PC-9 (cell line): ENCODE measurements around the gene TBX20. TPM values are rescaled to one million over a fixed set of nuclear protein-coding genes. Genes with fewer than 3 reads are reported as not detected.

Source experiments
- BruUV-seq: library from RNA; stranded (reverse); fragments of 400-500 nt; replicated peaks from 2 replicates; lab custom pipeline; 2021; lab: Mats Ljungman, UMichigan
- CTCF ChIA-PET: fragments of 300-600 bp; sonication (Branson Sonifier 250); formaldehyde crosslinking; loops from one replicate; lab custom pipeline; 2022; ENCODE audit warnings: antibody characterized with exemption; lab: Charles Lee
- POLR2A ChIA-PET: fragments of 300-600 bp; sonication (Branson Sonifier 250); formaldehyde crosslinking; loops from one replicate; lab custom pipeline; 2022; ENCODE audit warnings: antibody characterized with exemption; ENCODE audit not compliant: unreplicated experiment; lab: Charles Lee
- DNase-seq, 2 experiments: peaks; one replicate each; pipeline versions ENCODE4 v3.0.0 to v3.0.0-alpha.2; 2015 to 2022; ENCODE audit warnings: mixed read lengths in 1 of 2
- H2AFZ ChIP-seq: fragments of 200-600 bp; sonication (generic); 2 replicates; pipeline ENCODE4 v1.8.1; 2017; ENCODE audit warnings: antibody characterized with exemption
- H3F3A ChIP-seq: fragments of 200-600 bp; sonication (generic); 2 replicates; pipeline ENCODE4 v1.8.1; 2017; ENCODE audit warnings: antibody characterized with exemption, mild to moderate bottlenecking, low read depth; ENCODE audit not compliant: insufficient read depth
- H3K27ac ChIP-seq: fragments of 200-600 bp; sonication (generic); 2 replicates; pipeline ENCODE4 v1.6.1; 2016; ENCODE audit warnings: mixed run types
- H3K27me3 ChIP-seq: fragments of 200-600 bp; sonication (generic); 2 replicates; pipeline ENCODE4 v1.6.1; 2016; ENCODE audit warnings: low read depth, mixed run types; ENCODE audit not compliant: insufficient read depth
- H3K36me3 ChIP-seq: fragments of 200-600 bp; sonication (generic); 2 replicates; pipeline ENCODE4 v1.6.1; 2016; ENCODE audit warnings: low read depth, mixed run types
- H3K4me1 ChIP-seq: fragments of 200-600 bp; sonication (generic); replicated peaks from 2 replicates; pipeline ENCODE4 v1.6.1; 2016; ENCODE audit warnings: mixed run types; ENCODE audit not compliant: insufficient read depth
- H3K4me2 ChIP-seq: fragments of 200-600 bp; sonication (generic); 2 replicates; pipeline ENCODE4 v1.6.1; 2017; ENCODE audit warnings: mixed run types
- H3K4me3 ChIP-seq: fragments of 200-600 bp; sonication (generic); 2 replicates; pipeline ENCODE4 v1.6.1; 2016; ENCODE audit warnings: mixed run types
- H3K79me2 ChIP-seq: fragments of 200-600 bp; sonication (generic); 2 replicates; pipeline ENCODE4 v1.6.1; 2017; ENCODE audit warnings: low read depth, mixed run types
- H3K9me2 ChIP-seq: fragments of 200-600 bp; sonication (generic); 2 replicates; pipeline ENCODE4 v1.8.1; 2017; ENCODE audit warnings: mild to moderate bottlenecking; ENCODE audit not compliant: insufficient read depth
- H3K9me3 ChIP-seq: fragments of 200-600 bp; sonication (generic); 2 replicates; pipeline ENCODE4 v1.8.1; 2016; ENCODE audit warnings: low read depth; ENCODE audit not compliant: insufficient read depth
- H4K20me1 ChIP-seq: fragments of 200-600 bp; sonication (generic); 2 replicates; pipeline ENCODE4 v1.8.1; 2017; ENCODE audit not compliant: insufficient read depth
- CTCF ChIP-seq: fragments of 200-600 bp; sonication (generic); conservative IDR thresholded peaks from 2 replicates; pipeline ENCODE4 v1.6.1; 2017; ENCODE audit warnings: mixed run types, antibody characterized with exemption, mild to moderate bottlenecking, moderate library complexity
- EZH2 ChIP-seq: fragments of 200-600 bp; sonication (generic); IDR thresholded peaks from 2 replicates; pipeline ENCODE4 v1.8.0; 2017; ENCODE audit warnings: antibody characterized with exemption, low read depth
- intact Hi-C: fragments of 100-400 bp; cut with micrococcal nuclease; formaldehyde crosslinking; loops from one replicate; pipeline ENCODE4 v1.10.0; 2022; ENCODE audit not compliant: unreplicated experiment
- total RNA-seq: library from RNA; stranded (reverse); gene quantifications from 2 replicates; pipeline ENCODE4 v1.2.3, GENCODE V29; 2021

Gene TBX20
- total RNA-seq, 1 experiment from 2014 or later = 1.1 TPM

- H4K20me1 ChIP-seq = no peaks in the 10 kb centered on the region
- H3K4me2 ChIP-seq = peak overlapping the region; percentile 72
- intact Hi-C loops = loop anchor here (10.0 kb wide), 1 partner anchor 54 kb away; no protein-coding TSS in a partner anchor
These were observed 5.0 kb downstream of the TBX20 start for GRCh38 chr7:35248576-35249536.

GRCh38 chr7:35246819-35247218 lies 7.1 kb downstream of the TBX20 start:
- Histone ChIP-seq H3K4me2 (no peak overlapping the region), H3K9me3 (no peaks in the 10 kb centered on the region), H3K27ac (no peak overlapping the region), H3K9me2 (no peaks in the 10 kb centered on the region), H2AFZ (no peak overlapping the region), H4K20me1 (no peaks in the 10 kb centered on the region), H3K27me3 (no peaks in the 10 kb centered on the region), H3K4me3 (no peak overlapping the region), H3K79me2 (no peaks in the 10 kb centered on the region), H3K4me1 (peaks cover 25% of the 10 kb centered on the region), H3F3A (no peaks in the 10 kb centered on the region), H3K36me3 (no peaks in the 10 kb centered on the region)
- TF ChIP-seq EZH2 = no peak
- no peak for TF ChIP-seq CTCF
- no peak for DNase-seq
- intact Hi-C loops = loop anchor here (10.0 kb wide), 1 partner anchor 52 kb away; no protein-coding TSS in a partner anchor
- CTCF ChIA-PET = no interaction called here
- no TSS peak for BruUV-seq
- POLR2A ChIA-PET = no interaction called here

More at GRCh38 chr7:35248576-35249536, 5.0 kb downstream of the TBX20 start:
- peak in 1 of 2 experiments; percentile 31 for DNase-seq
- no peaks in the 10 kb centered on the region for H3K79me2 ChIP-seq
- ChIA-PET CTCF (interaction anchor here (0.7 kb wide), 1 partner anchor 629 kb away, joined by 3 read pairs; no protein-coding TSS in a partner anchor), POLR2A (no interaction called here)
- peak overlapping the region; percentile 52 for H3K4me3 ChIP-seq
- no peaks in the 10 kb centered on the region for H3K9me2 ChIP-seq
- no peaks in the 10 kb centered on the region for H3K27me3 ChIP-seq
- BruUV-seq = no TSS peak
- TF ChIP-seq EZH2 (no peak), CTCF (no peak)
- H3K4me1 ChIP-seq = peaks cover 20% of the 10 kb centered on the region
- no peaks in the 10 kb centered on the region for H3K9me3 ChIP-seq
- peak overlapping the region; percentile 77 for H2AFZ ChIP-seq
- H3K36me3 ChIP-seq = no peaks in the 10 kb centered on the region
- H3K27ac ChIP-seq = no peak overlapping the region
- H3F3A ChIP-seq = no peaks in the 10 kb centered on the region

GRCh38 chr7:35241884-35242283 lies 12.0 kb downstream of the TBX20 start:
- Histone ChIP-seq H3K4me3 (no peak overlapping the region), H3K4me2 (peak overlapping the region; percentile 50; the same call in 1 of the 2 replicates)
- CTCF ChIA-PET = no interaction called here

More at GRCh38 chr7:35241884-35242283, 12.0 kb downstream of the TBX20 start:
- Histone ChIP-seq H3K36me3 (no peaks in the 10 kb centered on the region), H2AFZ (peak overlapping the region; percentile 12; the same call in 1 of the 2 replicates), H3K27me3 (no peaks in the 10 kb centered on the region), H3K9me3 (no peaks in the 10 kb centered on the region), H3K79me2 (no peaks in the 10 kb centered on the region), H4K20me1 (no peaks in the 10 kb centered on the region), H3K27ac (peak overlapping the region; percentile 81), H3K4me1 (peaks cover 22% of the 10 kb centered on the region), H3F3A (peaks cover 13% of the 10 kb centered on the region), H3K9me2 (no peaks in the 10 kb centered on the region)
- no TSS peak for BruUV-seq
- DNase-seq = no peak
- no peak for TF ChIP-seq CTCF
- TF ChIP-seq EZH2 = no peak
- intact Hi-C loops = loop anchor here (10.0 kb wide), 1 partner anchor 47 kb away; no protein-coding TSS in a partner anchor
- POLR2A ChIA-PET = interaction anchor here (0.6 kb wide), 1 partner anchor 8 kb away, joined by 3 read pairs; no protein-coding TSS in a partner anchor
